Astrocyte (in vitro differentiated cells and primary cell): ENCODE data around the gene USP35.

Experiments
- CTCF ChIP-seq: IDR thresholded peaks from 2 replicates; pipeline ENCODE4 v1.5.1; 2011; ENCODE audit warnings: low read depth, mild to moderate bottlenecking, inconsistent platforms, low read length, moderate library complexity; ENCODE audit not compliant: insufficient read depth
- EZH2 ChIP-seq: IDR thresholded peaks from 2 replicates; pipeline ENCODE4 v1.6.1; 2012; ENCODE audit warnings: mild to moderate bottlenecking, low read length, inconsistent platforms; ENCODE audit not compliant: insufficient read depth

GRCh38 chr11:78199015-78199652 lies 10.4 kb downstream of the USP35 start:
- no peak for TF ChIP-seq CTCF
- no peak for TF ChIP-seq EZH2
